ENCODE results near the gene RASGEF1B.

GRCh38 chr4:81465406-81466340 lies 6.0 kb downstream of the RASGEF1B start:
- TF ChIP-seq HDAC2 (IDR thresholded peaks at IDR 0.05) (no peak), ARHGAP35 (IDR thresholded peaks at IDR 0.05; ENCODE audit: partially characterized antibody) (no peak), TAF15 (IDR thresholded peaks at IDR 0.05; ENCODE audit: low read depth, low read length) (no peak), TEAD4 (IDR thresholded peaks at IDR 0.05; ENCODE audit: low read length) (no peak), TEAD4 (CRISPR knock-in tag; IDR thresholded peaks at IDR 0.05; ENCODE audit: borderline replicate concordance) (no peak), CTCF (IDR thresholded peaks at IDR 0.05 in 2 of 3, conservative IDR thresholded peaks at IDR 0.05 in 1 of 3; ENCODE audit: insufficient read depth in 2 of 3, low read depth in 1 of 3, low read length in 3 of 3) (no peak), CC2D1A (IDR thresholded peaks at IDR 0.05) (no peak), ETV6 (IDR thresholded peaks at IDR 0.05; ENCODE audit: borderline replicate concordance in 1 of 2, low read depth in 2 of 2, low read length in 1 of 2) (no peak), ETV6 (CRISPR knock-in tag; IDR thresholded peaks at IDR 0.05; ENCODE audit: borderline replicate concordance) (no peak), POLR2AphosphoS5 (IDR thresholded peaks at IDR 0.05; ENCODE audit: control insufficient read depth, insufficient read depth, low read depth, low read length) (no peak), ZNF274 (IDR thresholded peaks at IDR 0.05; ENCODE audit: borderline replicate concordance, low read depth, low read length) (no peak)

Data from K562 (cell line).